NCI-H146 (cell line): ENCODE measurements around the gene ZNF618.

Experiments
- DNase-seq: peaks from one replicate; lab custom pipeline; 2025; lab: John Stamatoyannopoulos, UW

The ZNF618 gene

DNA sequence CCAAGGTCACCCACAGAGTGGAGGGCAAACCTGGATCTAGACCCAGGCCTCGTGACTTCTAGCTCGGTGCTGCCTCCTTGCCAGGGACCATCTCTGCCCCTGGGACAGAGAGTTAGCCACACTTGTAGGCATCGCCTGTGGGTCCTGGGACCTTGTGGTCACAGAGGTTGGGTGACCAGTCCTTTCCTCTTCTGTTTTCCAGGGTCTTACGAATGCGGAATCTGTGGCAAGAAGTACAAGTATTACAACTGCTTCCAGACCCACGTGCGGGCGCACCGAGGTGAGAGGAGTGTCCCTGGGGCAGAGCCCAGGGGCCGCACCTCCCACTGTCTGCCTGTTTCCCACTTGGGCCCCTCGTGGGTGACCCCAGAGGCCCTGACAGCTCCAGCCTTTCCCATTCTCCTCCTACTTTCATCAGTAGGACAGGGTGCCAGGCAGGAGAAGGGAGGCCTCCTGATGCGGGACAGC is 125.7 kb downstream of the ZNF618 start:
- DNase-seq, result no peak

DNA sequence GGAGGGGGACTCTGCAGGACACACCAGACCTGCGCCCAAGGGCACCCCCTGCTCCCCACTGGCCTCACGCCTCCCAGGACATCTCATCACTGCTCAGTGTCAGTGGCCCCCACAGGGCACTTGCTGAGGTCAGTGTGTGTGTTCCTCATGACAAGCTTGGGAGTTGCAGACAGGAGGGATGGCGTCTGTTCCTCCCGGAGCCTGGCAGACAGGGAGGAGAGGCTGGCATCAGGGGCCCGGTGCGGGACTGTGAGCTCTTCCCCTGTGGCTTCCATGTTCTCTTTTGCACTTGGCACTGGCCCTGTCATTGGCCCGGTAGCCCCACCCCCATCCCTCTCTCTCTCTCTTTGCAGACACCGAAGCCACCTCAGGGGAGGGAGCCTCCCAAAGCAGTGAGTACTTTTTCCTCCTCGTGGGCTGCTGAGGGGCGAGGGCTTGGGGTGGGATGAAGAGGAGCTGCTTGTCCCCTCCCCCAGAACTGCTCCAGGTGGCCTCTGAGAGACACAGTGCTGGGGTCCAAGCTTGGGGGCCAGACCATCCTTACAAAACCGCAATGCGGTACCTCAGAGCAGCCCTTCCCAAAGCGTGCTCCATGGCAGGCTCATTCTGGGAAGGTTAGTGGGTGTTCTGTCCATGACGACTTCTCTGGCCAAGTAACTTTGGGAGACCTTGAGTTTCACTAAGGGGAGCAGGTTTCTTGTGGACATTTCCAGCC is 126.3 kb downstream of the ZNF618 start:
- DNase-seq, result no peak

DNA sequence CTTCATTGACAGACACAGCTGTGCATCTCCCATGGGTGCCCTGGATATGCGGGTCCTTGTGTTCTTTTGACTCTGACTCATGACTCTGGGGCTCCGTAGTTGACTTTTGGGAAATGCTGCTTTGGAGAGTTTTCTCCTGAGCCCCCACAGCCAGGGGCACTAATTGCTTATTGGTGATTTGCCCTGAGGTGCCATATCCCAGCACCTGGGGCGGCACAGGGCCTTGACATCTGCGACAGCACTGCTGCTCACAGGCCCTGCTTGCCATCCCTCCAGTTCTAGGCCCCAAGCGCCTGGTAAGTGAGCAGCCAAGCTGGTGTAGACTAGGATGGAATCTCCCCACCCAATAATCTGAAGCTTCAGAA is 126.9 kb downstream of the ZNF618 start:
- no peak for DNase-seq

DNA sequence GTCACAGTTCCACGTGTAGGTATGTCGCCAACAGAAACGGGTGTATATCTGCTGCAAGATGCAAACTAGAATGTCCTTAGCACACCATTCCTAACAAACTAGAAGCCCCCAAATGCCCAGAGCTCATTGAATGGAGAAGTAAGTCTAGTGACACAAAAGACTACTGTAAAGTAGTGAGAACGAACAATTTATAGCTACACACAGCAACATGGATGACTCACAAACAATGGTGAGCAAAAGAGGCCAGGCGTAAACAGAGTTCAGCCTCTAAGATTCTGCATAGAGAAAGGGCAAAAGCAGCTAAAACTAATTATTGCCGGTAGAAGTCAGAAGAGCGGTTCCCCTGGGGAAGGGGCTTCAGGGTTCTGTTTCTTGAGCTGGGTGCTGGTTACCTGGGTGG is 127.2 kb downstream of the ZNF618 start:
- no peak for DNase-seq

DNA sequence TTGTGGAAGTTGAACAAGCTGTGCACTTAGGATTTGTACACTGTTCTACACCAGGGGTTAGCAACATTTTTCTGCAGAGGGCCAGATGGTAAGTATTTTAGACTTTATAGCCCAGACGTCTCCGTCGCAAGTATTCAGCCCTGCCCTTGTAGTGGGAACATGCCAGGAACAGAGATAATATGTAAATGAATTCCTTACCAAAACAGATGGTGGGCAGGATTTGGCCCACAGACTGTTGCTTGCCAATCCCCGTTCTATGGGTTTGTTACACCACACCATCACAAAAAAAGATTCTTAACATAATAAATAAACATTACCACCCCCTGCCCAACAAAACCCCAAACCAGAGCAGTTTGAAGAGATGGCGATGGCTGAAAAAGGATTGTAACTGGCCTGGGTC is 127.6 kb downstream of the ZNF618 start:
- no peak for DNase-seq

DNA sequence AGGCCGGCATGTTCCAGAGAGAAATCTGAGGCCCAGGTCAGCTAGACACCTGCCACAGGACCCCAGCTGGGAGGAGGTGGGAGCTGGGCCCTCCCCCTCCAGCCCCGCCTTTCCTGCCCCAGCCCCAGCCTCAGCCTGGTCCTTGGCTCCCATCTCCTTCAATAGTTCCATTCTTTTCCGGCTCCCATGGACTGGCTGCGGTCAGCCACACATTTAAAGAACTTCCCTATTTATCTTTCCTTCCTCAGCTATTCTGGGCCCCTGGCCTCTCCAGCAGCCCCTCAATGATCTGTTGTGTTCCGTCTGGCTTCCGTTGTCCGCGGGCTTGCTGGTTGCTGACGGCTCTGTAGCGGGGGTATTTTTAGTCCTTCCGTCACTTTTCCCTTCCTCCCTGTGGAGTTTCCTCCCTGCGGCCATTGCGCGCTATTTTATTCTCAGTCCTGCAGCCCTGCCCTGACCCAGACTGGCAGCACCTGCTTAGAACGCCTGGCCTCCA is 128.2 kb downstream of the ZNF618 start:
- no peak for DNase-seq

DNA sequence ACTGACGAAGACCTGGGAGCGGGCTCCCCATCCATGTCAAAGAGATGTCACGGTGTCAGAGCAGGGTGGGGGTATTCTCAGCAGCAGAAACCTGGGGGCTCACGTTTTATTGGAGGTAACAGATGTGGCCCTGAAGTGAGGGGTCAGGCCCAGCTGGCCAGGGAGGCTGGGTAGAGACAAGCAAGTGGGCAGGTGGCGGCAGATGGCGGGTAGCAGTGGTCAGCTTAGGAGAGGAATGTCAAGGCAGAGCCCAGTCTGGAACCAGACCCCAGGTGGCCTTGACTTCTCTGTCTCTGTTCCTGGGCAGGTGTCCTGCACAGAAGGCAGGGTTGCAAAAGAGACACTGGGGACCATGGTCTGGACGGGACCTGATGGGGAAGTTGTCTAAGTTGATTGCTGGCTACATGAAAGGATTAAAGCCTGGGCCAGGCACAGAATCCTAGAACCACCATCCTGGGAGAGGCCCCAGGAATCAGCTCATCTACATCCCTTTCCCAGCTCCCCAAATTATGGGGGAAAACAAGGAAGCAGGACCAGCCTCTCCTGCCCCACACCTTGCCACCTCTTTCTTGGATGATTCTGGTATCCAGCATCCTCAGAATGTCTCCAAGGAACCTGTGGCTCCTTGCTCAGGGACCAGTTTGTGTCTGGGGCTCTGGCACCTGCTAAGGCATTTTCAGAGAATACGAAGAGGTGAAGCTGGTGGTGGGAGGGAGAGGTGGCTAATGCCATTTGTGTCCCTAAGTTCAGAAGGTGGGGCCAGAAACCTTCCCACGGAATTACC is 129.5 kb downstream of the ZNF618 start:
- no peak for DNase-seq

DNA sequence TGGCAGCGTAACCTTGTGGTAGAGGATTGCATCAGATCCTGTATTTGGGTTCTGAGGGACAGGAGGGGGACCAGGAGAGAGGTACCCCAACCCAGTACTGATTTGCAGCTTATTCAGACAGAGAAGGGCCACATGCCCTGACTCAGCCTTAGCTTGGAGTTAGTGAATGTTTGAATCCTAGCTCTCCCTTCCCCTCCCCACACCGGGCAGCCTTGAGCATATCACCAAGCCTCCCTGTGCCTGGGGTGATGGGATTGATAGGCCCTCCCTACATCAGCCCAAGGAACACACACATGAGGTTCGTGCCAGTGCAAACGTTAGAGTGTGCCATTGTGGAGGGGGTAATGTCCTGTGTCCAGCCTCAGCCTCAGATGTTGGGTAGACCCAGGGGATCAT is 130.0 kb downstream of the ZNF618 start:
- DNase-seq, result no peak

DNA sequence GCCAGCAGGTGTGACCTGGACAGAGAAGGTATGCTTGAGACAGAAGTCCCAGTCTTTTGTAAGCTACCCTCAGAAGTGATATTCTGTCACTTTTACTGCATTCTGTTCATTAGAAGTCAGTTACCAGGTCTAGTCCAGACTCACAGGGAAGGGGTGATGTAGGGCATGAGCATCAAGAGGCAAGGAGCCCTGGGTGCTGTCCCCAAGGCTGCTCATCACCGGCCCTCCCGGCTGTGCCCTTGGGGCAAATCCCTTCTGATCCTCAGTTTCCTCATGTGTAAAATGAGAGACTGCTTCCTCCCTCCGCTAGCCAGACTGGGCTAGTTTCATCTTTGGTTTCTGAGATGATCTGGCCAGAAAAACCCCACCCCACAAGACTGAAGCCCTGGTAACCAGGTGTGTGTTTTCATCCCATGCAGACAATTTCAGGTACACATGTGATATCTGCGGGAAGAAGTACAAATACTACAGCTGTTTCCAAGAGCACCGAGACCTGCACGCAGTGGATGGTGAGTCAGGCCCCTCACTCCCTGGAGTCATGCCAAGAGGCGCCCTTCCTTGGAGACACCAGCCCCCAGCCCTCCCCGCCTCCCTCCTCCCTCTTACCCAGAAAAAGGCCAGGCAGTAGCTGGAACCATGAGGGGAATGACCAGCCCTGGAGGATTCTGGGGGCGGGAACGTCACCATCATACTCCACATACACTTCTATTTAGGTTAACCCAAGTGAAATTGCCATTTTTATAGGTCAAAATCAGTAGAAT is 131.0 kb downstream of the ZNF618 start:
- DNase-seq, result no peak

DNA sequence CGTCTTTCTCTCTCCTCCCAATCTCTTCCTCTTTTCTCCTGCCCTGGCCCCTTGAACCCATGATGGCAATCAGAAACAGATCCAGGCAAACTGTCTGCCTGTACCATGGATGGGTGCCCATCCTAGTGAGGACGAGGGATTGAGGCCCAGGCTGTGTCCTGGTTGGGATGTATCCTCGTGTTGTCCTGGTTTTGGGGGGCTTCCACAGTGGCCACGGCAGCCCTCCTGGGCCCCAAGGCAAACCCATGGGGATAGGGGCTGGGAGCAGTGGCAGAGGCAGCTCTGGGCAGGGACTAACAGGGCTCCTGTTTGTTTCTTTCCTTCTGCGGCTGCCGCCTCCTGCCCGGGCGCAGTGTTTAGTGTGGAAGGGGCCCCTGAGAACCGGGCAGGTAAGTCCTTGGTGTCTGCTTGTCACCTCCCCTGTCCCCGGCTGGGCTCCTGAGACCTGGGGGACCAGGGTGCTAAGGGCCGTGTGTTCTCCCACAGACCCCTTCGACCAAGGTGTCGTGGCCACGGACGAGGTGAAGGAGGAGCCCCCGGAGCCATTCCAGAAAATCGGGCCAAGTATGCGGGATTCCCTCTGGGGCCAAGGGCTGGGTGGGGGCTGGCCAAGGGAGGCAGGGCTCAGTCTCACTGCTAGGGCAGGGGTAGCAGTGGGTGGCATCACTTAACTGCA is 132.0 kb downstream of the ZNF618 start:
- DNase-seq, result no peak

DNA sequence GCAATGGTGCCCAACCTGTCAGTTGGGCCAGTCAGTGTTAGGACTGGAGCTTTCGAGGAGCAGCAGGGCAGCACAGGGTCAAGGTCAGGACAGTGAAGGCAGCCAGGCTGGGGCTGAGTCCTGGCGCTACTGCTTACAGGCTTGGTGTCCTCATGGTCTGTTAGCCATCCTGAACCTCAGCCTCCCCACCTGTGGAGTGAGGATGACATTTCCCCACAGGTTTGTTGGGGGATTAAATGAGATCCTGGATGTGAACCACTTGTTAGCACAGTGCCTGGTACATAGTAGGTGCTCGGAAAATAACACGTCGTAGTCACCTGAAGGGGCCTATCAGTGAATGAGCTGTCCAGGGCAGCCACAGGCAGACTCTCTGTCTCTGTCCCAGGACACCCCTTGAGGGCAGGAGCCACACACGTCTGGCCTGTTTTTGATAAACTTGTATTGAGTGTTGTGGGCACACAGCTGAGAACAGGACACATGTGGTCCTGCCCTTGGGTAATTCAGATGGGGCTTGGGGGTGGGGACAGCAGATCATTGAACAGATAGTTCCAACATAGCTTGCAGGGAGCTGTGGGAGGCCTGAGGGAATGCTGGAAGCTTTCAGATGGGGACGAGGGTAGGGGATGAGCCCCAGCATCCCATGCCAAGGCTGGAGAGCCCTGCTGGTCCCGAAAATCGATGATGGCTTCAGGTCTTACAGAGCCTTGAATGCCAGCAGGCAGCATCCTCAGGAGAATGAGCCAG is 132.7 kb downstream of the ZNF618 start:
- no peak for DNase-seq

DNA sequence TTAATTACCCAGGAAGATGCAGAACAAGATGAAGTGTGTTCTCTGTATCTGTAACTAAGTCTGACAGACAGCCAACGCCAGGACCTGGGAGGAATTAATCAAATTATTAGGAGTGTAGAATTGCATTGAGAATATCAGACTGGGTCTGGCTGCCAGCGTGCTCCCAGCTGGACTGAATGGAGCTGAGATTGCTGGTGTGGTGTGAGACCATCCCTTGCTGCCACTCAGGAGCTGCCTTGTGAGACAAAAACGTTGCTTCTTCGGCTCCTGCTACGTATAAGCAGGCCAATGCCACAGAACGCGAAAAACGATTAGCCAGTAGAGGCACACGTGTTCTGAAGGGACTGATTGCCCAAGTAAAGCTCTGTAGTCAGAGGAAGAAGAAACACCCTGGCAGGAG is 135.2 kb downstream of the ZNF618 start:
- DNase-seq, result no peak

DNA sequence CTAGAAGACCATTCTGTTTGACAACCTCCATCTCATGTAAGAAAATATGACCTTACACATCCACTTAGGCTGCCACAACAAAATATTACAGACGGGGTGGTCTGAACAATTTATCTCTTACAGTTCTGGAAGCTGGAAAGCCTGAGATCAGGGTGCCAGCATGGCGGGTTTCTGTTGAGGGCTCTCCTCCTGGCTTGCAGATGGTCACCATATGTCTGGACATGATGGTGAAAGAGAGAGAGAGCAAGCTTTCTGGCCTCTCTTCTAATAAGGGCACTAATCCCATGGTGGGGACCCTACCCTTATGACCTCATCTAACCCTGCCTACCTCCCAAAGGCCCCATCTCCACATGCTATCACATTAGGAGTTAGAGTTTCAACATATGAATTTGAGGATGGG is 136.0 kb downstream of the ZNF618 start:
- DNase-seq, result no peak

DNA sequence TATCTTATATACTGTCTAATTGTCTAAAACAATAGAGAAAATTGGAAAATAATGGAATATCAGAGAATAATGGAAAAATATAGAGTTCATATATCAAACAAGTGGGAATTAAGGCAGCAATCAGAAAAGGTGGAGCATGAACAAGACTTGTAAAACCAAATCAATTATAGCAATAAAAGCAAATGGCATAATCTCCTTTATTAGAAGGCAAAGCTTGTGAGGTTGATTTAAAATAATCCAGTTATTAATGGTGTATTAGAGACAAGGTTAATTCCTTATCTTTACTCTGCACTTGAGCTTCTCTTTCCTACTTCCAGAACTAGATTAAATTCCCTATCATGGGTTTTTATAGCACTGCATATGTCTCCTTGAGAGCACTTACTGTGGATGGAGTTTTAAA is 137.9 kb downstream of the ZNF618 start:
- no peak for DNase-seq

DNA sequence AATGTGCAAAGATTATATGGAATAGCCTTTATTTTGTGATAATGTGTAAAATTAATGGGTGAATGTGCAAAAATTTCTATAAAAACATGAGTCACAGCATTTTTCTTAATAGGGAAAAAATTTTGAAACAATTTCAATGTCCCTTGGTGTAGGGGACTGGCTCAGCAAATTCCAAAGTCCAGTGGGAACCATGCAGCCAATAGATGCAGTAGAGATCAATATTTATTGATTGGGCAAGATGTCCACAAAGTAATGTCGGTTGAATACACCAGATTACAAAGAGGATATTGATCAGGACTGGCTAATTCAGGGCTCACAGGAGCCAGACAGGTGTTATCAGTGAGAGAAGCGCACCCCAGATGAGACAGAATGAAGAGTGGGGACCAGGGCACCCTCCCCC is 139.5 kb downstream of the ZNF618 start:
- DNase-seq, result no peak

DNA sequence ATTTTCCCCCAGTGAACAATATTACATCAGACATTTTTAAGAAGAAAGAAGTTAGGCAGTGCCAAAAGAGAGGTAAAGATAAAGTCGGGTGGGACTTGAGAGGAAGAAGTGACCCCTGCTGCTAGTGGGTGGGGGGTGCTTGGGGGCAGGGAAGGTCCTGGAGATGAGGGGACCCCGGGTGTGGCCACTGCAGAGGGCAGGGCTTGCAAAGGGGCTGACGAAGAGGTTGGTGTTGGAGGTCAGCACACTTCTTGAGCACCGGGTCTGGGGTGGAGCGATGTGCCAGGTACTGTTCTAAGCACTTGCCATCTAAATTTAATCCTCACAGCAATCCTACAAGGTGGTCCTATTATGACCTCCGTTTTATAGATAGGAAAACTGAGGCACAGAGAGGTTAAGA is 140.0 kb downstream of the ZNF618 start:
- no peak for DNase-seq

DNA sequence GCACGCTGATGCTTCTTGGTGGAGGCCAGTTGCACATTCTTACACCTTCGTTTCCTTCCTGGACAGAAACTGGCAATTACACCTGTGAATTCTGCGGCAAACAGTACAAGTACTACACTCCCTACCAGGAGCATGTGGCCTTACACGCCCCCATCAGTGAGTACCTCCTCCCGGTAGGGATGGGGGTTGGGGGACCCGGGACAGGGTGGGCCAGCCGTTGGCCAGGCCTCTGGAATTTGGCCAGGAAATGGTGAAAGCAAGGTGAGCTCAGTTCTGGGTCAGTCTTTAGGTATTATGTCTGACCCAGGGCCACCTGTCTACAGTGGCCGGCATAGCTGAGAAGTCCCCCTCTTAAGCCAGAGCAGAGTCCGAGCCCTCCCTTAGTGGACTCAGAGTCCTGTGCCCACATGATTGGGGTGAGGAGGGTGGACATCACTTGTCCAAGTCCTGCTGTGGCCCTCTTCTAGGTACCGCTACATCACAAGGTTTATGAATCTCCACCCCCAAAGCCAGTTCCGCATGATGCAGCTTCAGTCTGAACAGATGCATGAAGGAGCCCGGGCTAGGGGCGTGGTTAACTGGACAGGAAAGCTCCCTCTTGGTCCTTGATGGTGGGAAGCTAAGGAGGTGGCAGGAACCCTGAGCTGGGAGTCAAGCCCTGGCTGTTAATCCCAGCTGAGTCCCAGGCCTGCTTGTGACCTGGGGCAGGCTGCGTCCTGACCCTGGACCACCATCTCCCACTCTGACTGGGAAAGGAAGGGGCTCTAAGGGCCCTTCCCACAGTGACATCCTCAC is 140.7 kb downstream of the ZNF618 start:
- DNase-seq, result no peak

DNA sequence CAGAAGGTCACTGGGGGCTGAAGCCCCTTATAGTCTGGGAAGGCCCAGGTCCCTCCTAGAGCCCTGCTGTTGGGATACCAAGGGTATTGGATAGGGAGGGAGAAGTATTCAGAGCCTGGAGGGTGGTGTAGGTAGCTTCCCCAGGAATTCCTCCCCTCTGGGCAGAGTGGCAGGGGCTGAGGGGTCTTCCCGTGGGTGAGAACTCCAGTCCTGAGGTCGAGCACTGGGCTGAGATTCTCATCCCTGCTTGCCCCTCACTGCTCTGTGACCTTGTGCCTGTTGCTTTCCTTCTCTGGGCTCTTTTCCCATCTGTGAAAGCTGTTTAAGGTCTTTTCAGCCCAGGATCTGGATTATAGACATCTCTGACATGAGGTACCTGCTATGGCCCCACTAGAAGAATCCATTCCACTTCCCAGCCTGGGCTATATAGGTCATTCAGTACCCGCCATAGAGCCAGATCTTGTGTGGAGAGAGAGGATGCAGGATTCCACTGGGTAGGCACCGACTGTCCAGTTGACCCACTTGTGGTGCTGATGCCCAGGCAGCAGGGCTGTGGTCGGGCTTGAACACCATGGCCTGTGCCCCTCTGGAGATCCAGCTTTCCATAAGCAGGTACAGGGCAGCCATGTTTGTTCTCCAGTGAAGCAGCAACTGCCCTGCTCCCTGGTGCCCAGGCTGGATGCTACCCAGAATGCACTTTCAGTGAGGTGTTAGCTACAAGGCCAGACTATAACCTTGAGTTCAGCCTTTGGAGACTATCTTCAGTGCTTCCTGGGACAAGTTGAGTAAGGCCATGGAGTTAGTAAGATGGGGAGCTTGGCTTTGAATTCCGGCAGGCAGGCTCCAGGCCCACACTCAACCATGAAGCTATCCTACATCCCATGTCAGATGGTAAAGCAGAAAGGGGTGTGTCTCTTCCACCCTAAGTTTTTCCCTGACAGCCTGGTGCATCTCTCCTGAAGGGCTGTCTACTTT is 141.9 kb downstream of the ZNF618 start:
- no peak for DNase-seq

DNA sequence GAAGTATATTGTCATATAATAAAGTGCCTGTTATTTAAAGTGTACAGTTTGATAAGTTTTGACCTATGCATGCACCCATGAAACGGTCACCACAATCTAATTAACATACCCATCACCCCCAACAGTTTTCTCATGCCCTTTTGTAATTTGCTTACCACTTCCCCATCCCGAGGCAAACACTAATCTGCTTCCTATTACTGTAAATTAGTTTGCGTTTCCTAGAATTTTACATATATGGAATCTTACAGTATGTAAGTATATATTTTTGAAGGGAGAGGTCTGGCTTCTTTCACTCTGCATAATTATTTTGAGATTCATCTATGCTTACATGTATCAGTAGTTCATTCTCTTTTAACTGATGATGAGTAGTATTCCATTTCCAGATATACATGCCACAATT is 145.5 kb downstream of the ZNF618 start:
- no peak for DNase-seq
